ENCODE results near the gene MINDY4.

Gene MINDY4

GRCh38 chr7:30884881-30885280, 113.7 kb downstream of the MINDY4 start:
- no peak for DNase-seq

GRCh38 chr7:30886608-30887011, 115.4 kb downstream of the MINDY4 start:
- DNase-seq: no peak

DNA sequence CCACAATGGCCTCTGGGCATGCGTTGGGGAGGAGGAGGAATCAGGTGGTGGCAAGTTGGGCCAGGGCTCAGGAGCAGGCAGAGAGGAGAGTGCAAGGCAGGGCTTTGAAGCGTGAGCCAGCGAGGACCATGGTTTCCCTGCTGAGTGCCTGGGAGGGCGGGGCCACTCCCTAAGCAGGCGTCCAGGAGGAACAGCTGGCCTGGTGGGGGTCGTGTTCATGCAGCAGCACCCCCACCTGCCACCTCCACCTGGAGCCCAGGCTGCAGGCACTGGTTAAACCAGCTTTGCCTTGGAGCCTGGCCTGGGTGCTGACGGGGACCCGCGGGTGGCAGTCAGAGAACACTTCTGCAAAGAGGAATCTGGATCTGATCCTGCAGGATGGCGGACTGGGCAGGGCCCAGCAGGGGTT, 116.3 kb downstream of the MINDY4 start:
- no peak for DNase-seq

DNA sequence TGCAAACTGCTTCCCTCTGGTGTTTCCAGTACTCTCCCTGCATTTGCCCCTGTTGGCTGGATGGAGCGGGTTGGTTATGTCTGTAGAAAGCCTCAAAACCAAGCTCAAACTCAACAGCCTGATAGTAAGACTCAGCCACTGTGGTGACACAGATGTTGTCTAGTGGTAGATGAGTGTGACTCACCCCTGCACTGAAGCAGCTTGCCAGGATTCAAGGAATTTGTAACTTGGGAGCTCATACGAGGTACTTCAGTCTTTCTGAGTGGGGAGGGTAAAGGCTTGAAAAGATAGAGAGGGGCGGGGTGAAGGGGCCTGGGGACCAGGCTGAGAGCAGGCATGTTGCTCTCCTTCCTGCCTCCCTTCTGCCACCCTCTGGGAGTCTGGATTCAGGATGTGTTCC, 117.5 kb downstream of the MINDY4 start:
- DNase-seq: no peak

DNA sequence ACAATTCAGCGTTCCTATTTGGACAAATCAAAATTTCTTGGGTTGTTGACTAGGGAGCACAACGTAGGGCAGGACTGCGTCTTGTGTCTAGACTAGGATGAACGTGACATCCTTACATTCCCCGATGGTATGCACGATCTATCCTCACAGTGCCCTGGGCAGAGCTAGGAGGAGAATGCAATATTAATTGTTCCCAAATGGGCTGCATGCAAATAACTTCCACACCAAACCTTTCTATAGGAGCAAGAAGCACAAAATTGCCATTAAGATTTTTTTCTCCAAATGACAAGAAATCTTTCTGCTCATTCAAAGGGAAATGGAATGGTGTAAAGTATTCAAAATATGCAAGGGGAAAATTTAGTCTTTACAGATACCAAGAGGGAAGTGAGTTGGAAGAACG, 119.0 kb downstream of the MINDY4 start:
- DNase-seq: no peak

- no peak for DNase-seq
Measured at GRCh38 chr7:30893357-30893756, 122.1 kb downstream of the MINDY4 start.

DNA sequence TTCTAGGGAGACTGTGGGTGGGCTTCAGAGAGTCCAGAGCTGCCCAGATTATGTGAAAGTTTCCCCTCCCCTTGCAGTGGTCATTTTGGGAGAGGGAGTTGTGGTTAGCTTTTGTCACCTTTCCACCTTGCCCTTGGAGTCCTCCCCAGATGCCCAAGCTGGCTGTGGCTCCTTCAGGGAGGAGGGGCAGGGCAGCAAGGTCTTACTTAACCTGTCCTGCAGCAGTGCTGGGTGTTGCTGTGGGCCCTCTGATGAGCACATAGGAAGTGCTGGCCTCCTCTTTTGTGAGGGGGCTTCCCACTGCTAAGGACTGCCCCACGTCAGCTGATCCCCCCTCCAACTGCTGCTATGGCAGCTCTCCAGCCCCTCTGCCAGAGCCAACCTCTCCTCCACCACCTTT, 122.8 kb downstream of the MINDY4 start:
- DNase-seq: no peak

GRCh38 chr7:30894866-30895605, 123.8 kb downstream of the MINDY4 start:
- DNase-seq: peak; percentile 24 to 51 (median 29)

GRCh38 chr7:30896036-30896435, 124.8 kb downstream of the MINDY4 start:
- no peak for DNase-seq

GRCh38 chr7:30896783-30897637, 125.8 kb downstream of the MINDY4 start:
- DNase-seq: no peak

- DNase-seq: no peak
Measured at GRCh38 chr7:30897770-30898169, 126.6 kb downstream of the MINDY4 start.

GRCh38 chr7:30898411-30898810, 127.2 kb downstream of the MINDY4 start:
- no peak for DNase-seq

DNA sequence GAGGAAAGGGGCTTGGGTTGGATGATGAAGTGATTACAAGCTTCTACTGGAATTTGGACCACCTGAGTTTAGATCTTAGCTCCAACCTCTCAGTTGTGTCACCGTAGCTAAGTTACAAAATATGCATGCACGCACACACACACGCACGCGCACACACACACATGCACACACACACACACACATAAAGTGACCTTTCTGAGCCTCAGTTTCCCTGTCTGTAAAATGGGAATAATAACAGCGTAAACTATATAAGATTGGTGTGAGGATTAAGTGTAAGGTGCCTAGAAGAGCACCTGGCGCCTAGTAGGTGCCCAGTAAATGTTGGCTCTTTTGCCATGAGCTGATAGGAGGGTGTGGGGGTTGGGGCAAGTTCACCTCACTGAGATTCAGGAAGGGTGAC, 127.8 kb downstream of the MINDY4 start:
- no peak for DNase-seq

DNA sequence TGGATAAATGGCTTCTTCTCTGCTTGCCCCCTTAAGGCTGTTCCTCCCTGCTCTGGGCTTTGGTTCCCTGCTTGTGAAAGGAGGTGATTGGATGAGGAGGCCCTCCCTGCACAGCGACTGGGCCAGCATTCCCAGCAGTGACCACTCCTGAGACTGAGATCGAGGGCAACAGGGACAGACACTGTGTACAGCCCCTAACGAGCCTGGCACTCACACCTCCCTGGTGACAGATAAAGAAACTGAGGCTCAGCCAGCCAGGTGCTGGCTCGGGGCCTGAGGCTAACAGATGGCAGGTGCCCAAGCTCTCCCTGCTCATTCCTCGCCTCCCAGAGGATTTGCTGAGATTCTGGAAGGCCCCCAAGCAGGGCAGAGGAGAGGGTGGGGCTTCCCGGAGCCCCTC, 128.4 kb downstream of the MINDY4 start:
- DNase-seq: no peak

- no peak for DNase-seq
Measured at GRCh38 chr7:30900053-30900452, 128.8 kb downstream of the MINDY4 start.

DNA sequence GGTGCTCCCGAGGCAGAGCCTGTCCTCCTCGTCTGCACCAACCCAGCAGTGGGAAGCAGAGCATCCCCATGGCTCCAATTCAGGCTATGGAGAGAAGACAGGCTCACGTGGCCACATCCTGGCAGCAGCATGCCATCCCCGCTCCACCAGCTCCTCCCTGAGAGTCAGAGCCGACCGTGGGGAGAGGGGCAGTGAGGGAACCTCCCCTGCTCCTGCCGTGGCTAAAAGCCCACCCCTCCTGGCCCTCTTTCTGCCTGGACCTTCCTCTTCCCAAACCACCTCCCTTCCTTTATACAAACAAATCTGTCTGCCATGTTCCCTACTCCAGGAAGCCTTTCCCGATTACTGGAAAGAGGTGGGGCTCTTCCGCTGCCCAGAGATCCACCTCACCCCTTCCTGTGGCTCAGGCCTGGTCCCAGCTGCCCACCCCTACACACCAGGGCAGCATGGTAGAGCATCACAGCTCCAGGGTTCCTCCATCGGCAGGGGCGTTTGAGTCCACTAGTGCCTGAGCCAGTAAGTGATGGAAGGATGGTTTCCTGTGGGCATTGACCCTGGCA, 129.7 kb downstream of the MINDY4 start:
- DNase-seq: no peak

- DNase-seq: peak in 1 of 3 donors; percentile 27
Measured at GRCh38 chr7:30901856-30902255, 130.6 kb downstream of the MINDY4 start.

DNA sequence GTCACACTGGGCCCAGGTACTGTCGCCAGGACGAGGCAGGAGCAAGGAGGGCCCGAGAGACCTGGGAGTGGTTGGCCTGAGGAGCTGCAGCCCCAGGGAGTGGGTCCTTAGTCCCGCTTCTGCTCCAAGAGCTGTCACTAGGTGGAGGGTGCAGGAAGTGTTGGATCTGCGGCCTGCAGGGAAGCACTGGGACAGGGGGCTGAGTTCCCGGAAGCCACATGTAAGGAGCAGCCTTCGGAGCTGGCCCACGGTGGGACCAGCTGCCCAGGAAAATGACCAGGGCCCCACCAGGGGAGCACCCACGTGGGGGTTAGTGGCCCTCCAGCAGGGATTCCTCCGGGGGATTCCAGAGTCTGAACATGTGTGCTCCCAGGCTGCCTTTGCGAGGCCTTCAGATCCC, 131.2 kb downstream of the MINDY4 start:
- DNase-seq: no peak

DNA sequence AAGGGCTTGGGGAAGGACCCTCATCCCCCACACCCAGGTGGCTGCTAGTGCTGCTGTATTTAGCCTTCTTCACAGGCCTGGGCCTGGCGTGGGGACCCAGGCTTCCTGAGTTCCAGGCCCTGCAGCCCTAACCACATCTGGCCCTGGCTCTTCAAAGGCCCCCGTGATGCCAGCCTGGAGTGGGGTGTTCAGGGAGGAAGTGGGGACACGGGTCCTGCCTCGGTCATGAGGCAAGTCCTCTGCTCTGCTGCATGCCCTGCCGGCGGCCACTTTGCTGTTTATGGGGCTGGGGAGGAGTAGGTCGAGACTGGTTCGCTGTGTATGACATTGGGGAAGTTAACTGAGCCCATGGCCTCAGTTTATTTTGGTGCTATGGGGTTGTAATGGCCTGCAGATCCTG, 131.9 kb downstream of the MINDY4 start:
- DNase-seq: no peak

DNA sequence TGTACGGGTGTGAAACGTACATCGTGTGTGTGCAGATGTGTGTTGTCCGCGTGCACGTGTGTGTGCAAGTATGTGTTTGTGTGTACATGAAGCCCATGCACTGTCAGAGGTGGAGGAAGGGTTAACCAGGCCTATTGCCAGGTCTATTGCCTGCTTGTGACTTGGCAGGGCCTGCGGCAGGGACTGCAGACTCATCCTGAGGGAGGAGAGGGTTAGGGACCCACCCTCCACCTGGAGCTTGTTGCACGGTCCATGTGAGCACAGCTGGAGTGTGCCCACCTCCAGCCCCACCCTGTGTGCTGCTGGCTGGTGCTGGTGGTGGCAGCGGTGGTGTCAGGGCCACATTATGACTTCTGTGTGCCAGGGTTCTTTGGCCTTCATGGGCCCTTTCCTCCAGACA, 133.3 kb downstream of the MINDY4 start:
- no peak for DNase-seq

GRCh38 chr7:30905078-30906012, 134.1 kb downstream of the MINDY4 start:
- DNase-seq: no peak

GRCh38 chr7:30906014-30906413, 134.8 kb downstream of the MINDY4 start:
- no peak for DNase-seq
